C1 segment of cervical spinal cord (tissue), 14 donors: ENCODE results near the gene TAAR5.
"Not testable (repeated sequence)": the region's sequence is repeated elsewhere in the genome, so short reads cannot be mapped to it uniquely, and the experiment has no call there.

Experiments
- DNase-seq, 14 donors: peaks; one replicate each; lab custom pipeline; 2025; lab: John Stamatoyannopoulos, UW

TAAR5 gene

GRCh38 chr6:132570221-132570777 lies 19.2 kb downstream of the TAAR5 start, which contains the start of gene TAAR6:
Gene TAAR6, plus strand, starts transcription at chr6:132570322. Its CDS starts 0 bp downstream, at chr6:132570322.
- DNase-seq = peak in 8 of 14 donors; percentile 3 to 55 (median 22)

- DNase-seq = peak in 9 of 14 donors; percentile 4 to 46 (median 22)
Observed at GRCh38 chr6:132569170-132569569, 20.4 kb downstream of the TAAR5 start.

GRCh38 chr6:132568611-132569010 lies 20.9 kb downstream of the TAAR5 start:
- DNase-seq = no peak

- no peak for DNase-seq
Observed at GRCh38 chr6:132567566-132567965, 22.0 kb downstream of the TAAR5 start.

- no peak for DNase-seq
Observed at GRCh38 chr6:132566404-132566803, 23.1 kb downstream of the TAAR5 start.

GRCh38 chr6:132560087-132560486 lies 29.5 kb downstream of the TAAR5 start:
- DNase-seq = not testable (repeated sequence)

GRCh38 chr6:132552372-132552771 lies 37.2 kb downstream of the TAAR5 start, which contains the start of gene TAAR8:
Gene TAAR8, plus strand, starts transcription at chr6:132552672. Its CDS starts 21 bp downstream, at chr6:132552693.
- no peak for DNase-seq

GRCh38 chr6:132551214-132551613 lies 38.3 kb downstream of the TAAR5 start:
- no peak for DNase-seq

- no peak for DNase-seq
Observed at GRCh38 chr6:132548746-132549463, 40.6 kb downstream of the TAAR5 start.

GRCh38 chr6:132544826-132545225 lies 44.7 kb downstream of the TAAR5 start:
- no peak for DNase-seq
